GM21619 (cell line): ENCODE data around the gene ATP10D.

Experiments used
- ATAC-seq: cut with Tn5 transposase; IDR thresholded peaks from one replicate; pipeline ENCODE4 v1.9.1; 2021; ENCODE audit not compliant: unreplicated experiment

ATP10D gene

GRCh38 chr4:47572981-47573380 lies 87.9 kb downstream of the ATP10D start:
- ATAC-seq, result no peak

- ATAC-seq, result no peak
Measured at GRCh38 chr4:47577779-47578553, 92.9 kb downstream of the ATP10D start.

- no peak for ATAC-seq
Measured at GRCh38 chr4:47579235-47579634, 94.2 kb downstream of the ATP10D start.

GRCh38 chr4:47590325-47590724 lies 105.2 kb downstream of the ATP10D start:
- no peak for ATAC-seq

- ATAC-seq, result no peak
Measured at GRCh38 chr4:47597696-47598095, 112.6 kb downstream of the ATP10D start.

GRCh38 chr4:47598320-47598719 lies 113.2 kb downstream of the ATP10D start:
- ATAC-seq, result no peak

GRCh38 chr4:47598896-47599295 lies 113.8 kb downstream of the ATP10D start:
- no peak for ATAC-seq

- no peak for ATAC-seq
Measured at GRCh38 chr4:47606482-47606881, 121.4 kb downstream of the ATP10D start.

- no peak for ATAC-seq
Measured at GRCh38 chr4:47612116-47613023, 127.3 kb downstream of the ATP10D start.

- no peak for ATAC-seq
Measured at GRCh38 chr4:47615385-47615784, 130.3 kb downstream of the ATP10D start.

- peak; percentile 62 for ATAC-seq
Measured at GRCh38 chr4:47617607-47618006, 132.5 kb downstream of the ATP10D start.

GRCh38 chr4:47619691-47620090 lies 134.6 kb downstream of the ATP10D start:
- ATAC-seq, result no peak

GRCh38 chr4:47621181-47621580 lies 136.1 kb downstream of the ATP10D start:
- ATAC-seq, result no peak

GRCh38 chr4:47624031-47624441 lies 139.0 kb downstream of the ATP10D start:
- ATAC-seq, result no peak

- ATAC-seq, result no peak
Measured at GRCh38 chr4:47631161-47631560, 146.1 kb downstream of the ATP10D start.

GRCh38 chr4:47639531-47639930 lies 154.5 kb downstream of the ATP10D start:
- no peak for ATAC-seq

GRCh38 chr4:47640911-47641310 lies 155.8 kb downstream of the ATP10D start:
- no peak for ATAC-seq

- ATAC-seq, result no peak
Measured at GRCh38 chr4:47641755-47642154, 156.7 kb downstream of the ATP10D start.

- no peak for ATAC-seq
Measured at GRCh38 chr4:47642191-47642830, 157.2 kb downstream of the ATP10D start.
